Naive thymus-derived CD4-positive, alpha-beta T cell (primary cell): ENCODE data around the gene RIPOR3. TPM values are rescaled to one million over a fixed set of nuclear protein-coding genes. Genes with fewer than 3 reads are reported as not detected.

ENCODE experiments used
- ATAC-seq: fragments of 150-1000 bp; cut with Tn5 transposase; 2 replicates; pipeline ENCODE4 v1.10.0; 2021; ENCODE audit warnings: mild to moderate bottlenecking, moderate library complexity
- CTCF ChIA-PET: fragments of 350-600 bp; sonication (Branson Sonifier 250); formaldehyde crosslinking; loops from one replicate; lab custom pipeline; 2021; ENCODE audit warnings: antibody characterized with exemption; lab: Charles Lee
- POLR2A ChIA-PET: fragments of 350-600 bp; sonication (Branson Sonifier 250); formaldehyde crosslinking; loops from one replicate; lab custom pipeline; 2021; ENCODE audit warnings: antibody characterized with exemption, inconsistent platforms; lab: Charles Lee
- DNase-seq, 9 donors: peaks; one replicate each; pipeline versions ENCODE4 v3.0.0 to v3.0.0-alpha.2; 2020 to 2022; ENCODE audit warnings: mixed read lengths in 1 of 9
- H3K27ac ChIP-seq: one replicate; pipeline ENCODE4 v1.7.0; 2013; ENCODE audit warnings: mild to moderate bottlenecking, low read depth, low read length, moderate library complexity
- H3K27me3 ChIP-seq, 2 donors: one replicate each; pipeline ENCODE4 v1.7.0; 2013; ENCODE audit warnings: low read length in 2 of 2, mild to moderate bottlenecking in 2 of 2, moderate library complexity in 2 of 2; ENCODE audit not compliant: control insufficient read depth in 2 of 2, insufficient read depth in 2 of 2
- H3K36me3 ChIP-seq, 3 experiments: 1 replicate in 2 of 3; 2 replicates in 1 of 3; pipeline ENCODE4 v1.7.0; 2013; ENCODE audit warnings: low read length in 3 of 3, mild to moderate bottlenecking in 3 of 3, moderate library complexity in 1 of 3; ENCODE audit not compliant: insufficient read depth in 3 of 3, control insufficient read depth in 2 of 3
- H3K4me1 ChIP-seq, 2 donors: one replicate each; pipeline ENCODE4 v1.7.0; 2013; ENCODE audit warnings: low read length in 2 of 2, mild to moderate bottlenecking in 2 of 2, moderate library complexity in 1 of 2; ENCODE audit not compliant: control insufficient read depth in 2 of 2, insufficient read depth in 2 of 2
- H3K4me3 ChIP-seq: 2 replicates; pipeline ENCODE4 v1.7.0; 2013; ENCODE audit warnings: mild to moderate bottlenecking, low read length
- H3K9me3 ChIP-seq, 3 experiments: 1 replicate in 2 of 3; 2 replicates in 1 of 3; pipeline ENCODE4 v1.7.0; 2013; ENCODE audit warnings: low read length in 3 of 3; ENCODE audit not compliant: control insufficient read depth in 2 of 3
- H3K27ac Mint-ChIP-seq, 9 donors: one replicate each; pipeline ENCODE4 v1.8.0; 2020 to 2022; ENCODE audit warnings: mixed read lengths in 9 of 9, mild to moderate bottlenecking in 8 of 9, moderate library complexity in 5 of 9, inconsistent platforms in 2 of 9
- H3K27me3 Mint-ChIP-seq, 5 donors: one replicate each; pipeline ENCODE4 v1.8.0; 2021 to 2022; ENCODE audit warnings: mixed read lengths in 5 of 5, mild to moderate bottlenecking in 1 of 5
- H3K36me3 Mint-ChIP-seq, 5 donors: one replicate each; pipeline ENCODE4 v1.8.0; 2020 to 2022; ENCODE audit warnings: mixed read lengths in 5 of 5, mild to moderate bottlenecking in 3 of 5, inconsistent platforms in 1 of 5
- H3K4me1 Mint-ChIP-seq, 7 donors: one replicate each; pipeline ENCODE4 v1.8.0; 2020 to 2022; ENCODE audit warnings: mixed read lengths in 7 of 7, mild to moderate bottlenecking in 3 of 7, inconsistent platforms in 1 of 7
- H3K4me3 Mint-ChIP-seq, 10 donors: one replicate each; pipeline ENCODE4 v1.8.0; 2020 to 2022; ENCODE audit warnings: mild to moderate bottlenecking in 10 of 10, mixed read lengths in 10 of 10, moderate library complexity in 6 of 10, inconsistent platforms in 2 of 10
- H3K9me3 Mint-ChIP-seq, 11 donors: one replicate each; pipeline ENCODE4 v1.8.0; 2020 to 2022; ENCODE audit warnings: mixed read lengths in 11 of 11, mild to moderate bottlenecking in 4 of 11, inconsistent platforms in 1 of 11, moderate library complexity in 1 of 11
- intact Hi-C, 2 donors: fragments of 100-400 bp; cut with micrococcal nuclease; formaldehyde crosslinking; loops; one replicate each; pipeline ENCODE4 v1.15.1; 2023
- polyA plus RNA-seq, 2 donors: library from polyadenylated mRNA; unstranded; fragments of 300-500 nt; fragmentation: Illumina TruSeq; gene quantifications; one replicate each; pipeline ENCODE4 v1.2.3, GENCODE V29; 2021
- total RNA-seq, 6 experiments: library from RNA in 5 of 6; stranded (reverse) in 5 of 6; gene quantifications; 1 replicate in 5 of 6; 2 replicates in 1 of 6; pipeline ENCODE4 v1.2.3 and lab custom pipeline; 2021 to 2026

RIPOR3 gene
- total and polyA plus RNA-seq, 7 experiments from 2014 or later = 0.27 to 1.7 (median 0.80) TPM; not detected in 3

DNA sequence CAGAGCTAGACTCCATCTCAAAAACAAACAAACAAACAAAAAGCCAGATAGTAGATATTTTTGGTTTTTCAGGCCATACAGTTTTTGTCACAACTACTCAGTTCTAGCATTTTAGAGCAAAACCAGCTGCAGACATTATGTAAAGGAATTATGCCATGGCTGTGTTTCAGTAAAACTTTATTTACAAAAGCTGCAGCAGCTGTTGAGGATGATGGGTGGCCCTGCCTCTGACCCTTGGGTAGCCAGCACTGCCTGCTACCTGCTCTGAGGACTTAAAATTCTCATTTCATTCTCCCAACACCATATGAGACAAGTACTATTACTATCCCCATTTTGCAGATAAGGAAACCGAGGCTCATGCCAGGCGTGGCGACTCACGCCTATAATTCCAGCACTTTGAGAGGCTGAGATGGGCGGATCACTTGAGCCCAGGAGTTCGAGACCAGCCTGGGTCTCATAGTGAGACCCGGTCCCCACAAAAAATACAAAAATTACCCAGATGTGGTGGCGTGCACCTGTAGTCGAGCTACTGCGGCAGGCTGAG, 56.3 kb downstream of the RIPOR3 start:
- no peaks in the 10 kb centered on the region for H3K27me3 ChIP-seq
- H3K9me3 ChIP-seq = no peaks in the 10 kb centered on the region
- POLR2A ChIA-PET = no interaction called here
- DNase-seq = no peak
- no peak overlapping the region for H3K4me3 ChIP-seq
- Mint-ChIP-seq H3K27me3 (peaks cover 0 to 9% (median 0%) of the 10 kb centered on the region in 5 donors), H3K9me3 (no peaks in the 10 kb centered on the region), H3K36me3 (no peaks in the 10 kb centered on the region), H3K27ac (no peak overlapping the region), H3K4me1 (peaks cover 0 to 4% (median 0%) of the 10 kb centered on the region in 7 donors), H3K4me3 (no peak overlapping the region)
- intact Hi-C loops = no loop called here
- H3K4me1 ChIP-seq = no peaks in the 10 kb centered on the region
- H3K36me3 ChIP-seq = no peaks in the 10 kb centered on the region
- ATAC-seq = no peak
- CTCF ChIA-PET = no interaction called here
- no peak overlapping the region for H3K27ac ChIP-seq

DNA sequence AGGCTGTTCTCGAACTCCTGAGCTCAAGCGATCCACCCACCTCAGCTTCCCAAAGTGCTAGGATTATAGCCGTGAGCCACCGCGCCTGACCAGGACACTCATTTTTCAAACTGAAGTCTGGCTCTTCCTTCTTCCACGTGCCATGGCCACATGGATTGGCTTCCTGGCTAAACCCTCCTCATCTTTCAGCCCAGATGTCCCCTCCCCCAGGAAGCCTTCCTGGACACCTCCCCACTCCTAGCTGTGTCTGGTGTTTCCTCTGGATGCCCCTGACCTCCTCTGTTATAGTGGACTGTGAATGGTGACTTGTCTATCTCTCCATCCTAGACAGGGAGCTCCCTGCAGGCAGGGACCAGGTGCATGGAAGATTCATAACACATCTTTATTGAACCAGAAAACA, 57.2 kb downstream of the RIPOR3 start:
- no peak overlapping the region for H3K27ac Mint-ChIP-seq
- Histone ChIP-seq H3K9me3 (no peaks in the 10 kb centered on the region), H3K27ac (no peak overlapping the region), H3K36me3 (no peaks in the 10 kb centered on the region), H3K4me1 (no peaks in the 10 kb centered on the region), H3K4me3 (no peak overlapping the region), H3K27me3 (no peaks in the 10 kb centered on the region)
- peaks cover 0 to 4% (median 0%) of the 10 kb centered on the region in 7 donors for H3K4me1 Mint-ChIP-seq
- ChIA-PET POLR2A (no interaction called here), CTCF (interaction anchor here (0.8 to 1.0 kb wide), 2 partner anchors 429 to 691 kb away, joined by 3 read pairs; no protein-coding TSS in a partner anchor)
- intact Hi-C loops = no loop called here
- peaks cover 0 to 9% (median 0%) of the 10 kb centered on the region in 5 donors for H3K27me3 Mint-ChIP-seq
- no peak overlapping the region for H3K4me3 Mint-ChIP-seq
- ATAC-seq (no peak), DNase-seq (no peak)
- no peaks in the 10 kb centered on the region for H3K9me3 Mint-ChIP-seq
- H3K36me3 Mint-ChIP-seq = no peaks in the 10 kb centered on the region

DNA sequence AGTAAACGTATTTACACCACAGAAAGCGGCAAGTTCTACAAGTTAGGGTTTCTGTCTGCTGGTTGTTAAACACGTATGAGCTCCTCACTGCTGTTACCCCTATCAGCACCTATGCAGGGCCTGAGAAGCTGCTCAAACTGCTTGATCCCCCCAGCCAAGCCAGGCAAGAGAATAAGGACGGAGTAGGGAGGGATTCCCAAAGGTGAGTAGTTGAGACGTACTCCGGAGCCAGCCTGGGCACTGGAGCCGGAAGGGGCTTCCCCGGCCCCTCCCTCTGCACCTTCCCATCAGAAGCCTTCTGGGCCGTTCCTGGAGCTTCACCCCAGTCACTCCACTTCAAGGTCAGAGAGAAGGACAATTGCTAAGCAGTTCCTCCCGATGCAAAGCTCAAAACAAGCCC, 58.0 kb downstream of the RIPOR3 start:
- POLR2A ChIA-PET = no interaction called here
- intact Hi-C loops = no loop called here
- Mint-ChIP-seq H3K9me3 (no peaks in the 10 kb centered on the region), H3K27me3 (peaks cover 0 to 9% (median 0%) of the 10 kb centered on the region in 5 donors), H3K4me1 (peaks cover 0 to 4% (median 0%) of the 10 kb centered on the region in 7 donors), H3K4me3 (no peak overlapping the region), H3K27ac (no peak overlapping the region), H3K36me3 (no peaks in the 10 kb centered on the region)
- Histone ChIP-seq H3K27me3 (no peaks in the 10 kb centered on the region), H3K4me3 (no peak overlapping the region), H3K27ac (no peak overlapping the region), H3K4me1 (no peaks in the 10 kb centered on the region), H3K9me3 (no peaks in the 10 kb centered on the region), H3K36me3 (no peaks in the 10 kb centered on the region)
- DNase-seq = no peak
- no peak for ATAC-seq
- CTCF ChIA-PET = interaction anchor here (0.8 to 1.0 kb wide), 2 partner anchors 428 to 691 kb away, joined by 3 read pairs; no protein-coding TSS in a partner anchor

DNA sequence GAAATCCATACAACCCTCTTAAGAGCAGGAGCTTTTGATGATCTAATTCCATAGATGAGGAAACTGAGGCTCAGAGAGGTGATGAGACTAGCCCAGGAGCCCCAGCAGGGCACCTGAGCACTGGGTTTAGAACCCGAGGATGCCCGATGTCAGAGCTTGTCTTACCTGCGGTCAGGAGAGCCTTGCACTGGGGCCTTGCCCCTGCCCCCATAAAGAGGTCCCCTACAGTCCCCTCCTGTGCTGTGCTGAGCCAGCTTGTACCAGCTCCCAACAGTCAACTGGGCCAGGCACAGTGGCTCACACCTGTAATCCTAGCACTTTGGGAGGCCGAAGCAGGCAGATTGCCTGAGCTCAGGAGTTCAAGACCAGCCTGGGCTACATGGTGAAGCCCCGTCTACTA, 58.6 kb downstream of the RIPOR3 start:
- Histone ChIP-seq H3K27ac (no peak overlapping the region), H3K9me3 (no peaks in the 10 kb centered on the region), H3K4me3 (no peak overlapping the region), H3K27me3 (no peaks in the 10 kb centered on the region), H3K36me3 (no peaks in the 10 kb centered on the region), H3K4me1 (no peaks in the 10 kb centered on the region)
- peaks cover 0 to 9% (median 0%) of the 10 kb centered on the region in 5 donors for H3K27me3 Mint-ChIP-seq
- ChIA-PET POLR2A (no interaction called here), CTCF (no interaction called here)
- DNase-seq (no peak), ATAC-seq (no peak)
- peaks cover 0 to 4% (median 0%) of the 10 kb centered on the region in 7 donors for H3K4me1 Mint-ChIP-seq
- no peak overlapping the region for H3K27ac Mint-ChIP-seq
- intact Hi-C loops = no loop called here
- H3K9me3 Mint-ChIP-seq = no peaks in the 10 kb centered on the region
- H3K36me3 Mint-ChIP-seq = no peaks in the 10 kb centered on the region
- H3K4me3 Mint-ChIP-seq = no peak overlapping the region

DNA sequence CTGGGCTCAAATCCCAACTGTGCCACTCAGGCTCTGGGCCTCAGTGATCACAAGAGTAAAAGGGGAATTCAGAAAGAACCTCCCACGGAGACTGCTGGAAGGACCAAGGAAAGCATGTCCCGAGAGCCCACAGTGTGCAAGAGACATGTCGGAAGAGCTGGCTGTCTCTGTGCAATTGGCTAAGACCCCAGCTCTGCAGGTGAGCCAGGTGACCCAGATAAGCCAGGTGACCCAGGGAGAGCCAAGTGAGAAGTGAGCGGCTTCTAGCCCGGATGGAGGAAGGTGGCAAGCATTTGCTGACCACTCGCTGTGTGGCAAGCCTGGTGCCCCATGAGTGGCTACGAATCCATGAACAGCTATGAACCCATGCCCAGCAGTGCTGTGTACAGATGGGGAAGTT, 59.1 kb downstream of the RIPOR3 start:
- Mint-ChIP-seq H3K9me3 (no peaks in the 10 kb centered on the region), H3K36me3 (no peaks in the 10 kb centered on the region), H3K27ac (no peak overlapping the region), H3K4me3 (no peak overlapping the region), H3K4me1 (peaks cover 0 to 4% (median 0%) of the 10 kb centered on the region in 7 donors), H3K27me3 (peaks cover 0 to 9% (median 0%) of the 10 kb centered on the region in 5 donors)
- H3K36me3 ChIP-seq = no peaks in the 10 kb centered on the region
- ChIA-PET CTCF (no interaction called here), POLR2A (no interaction called here)
- no peaks in the 10 kb centered on the region for H3K4me1 ChIP-seq
- H3K27ac ChIP-seq = no peak overlapping the region
- no peaks in the 10 kb centered on the region for H3K9me3 ChIP-seq
- ATAC-seq (no peak), DNase-seq (no peak)
- no peak overlapping the region for H3K4me3 ChIP-seq
- intact Hi-C loops = no loop called here
- no peaks in the 10 kb centered on the region for H3K27me3 ChIP-seq

DNA sequence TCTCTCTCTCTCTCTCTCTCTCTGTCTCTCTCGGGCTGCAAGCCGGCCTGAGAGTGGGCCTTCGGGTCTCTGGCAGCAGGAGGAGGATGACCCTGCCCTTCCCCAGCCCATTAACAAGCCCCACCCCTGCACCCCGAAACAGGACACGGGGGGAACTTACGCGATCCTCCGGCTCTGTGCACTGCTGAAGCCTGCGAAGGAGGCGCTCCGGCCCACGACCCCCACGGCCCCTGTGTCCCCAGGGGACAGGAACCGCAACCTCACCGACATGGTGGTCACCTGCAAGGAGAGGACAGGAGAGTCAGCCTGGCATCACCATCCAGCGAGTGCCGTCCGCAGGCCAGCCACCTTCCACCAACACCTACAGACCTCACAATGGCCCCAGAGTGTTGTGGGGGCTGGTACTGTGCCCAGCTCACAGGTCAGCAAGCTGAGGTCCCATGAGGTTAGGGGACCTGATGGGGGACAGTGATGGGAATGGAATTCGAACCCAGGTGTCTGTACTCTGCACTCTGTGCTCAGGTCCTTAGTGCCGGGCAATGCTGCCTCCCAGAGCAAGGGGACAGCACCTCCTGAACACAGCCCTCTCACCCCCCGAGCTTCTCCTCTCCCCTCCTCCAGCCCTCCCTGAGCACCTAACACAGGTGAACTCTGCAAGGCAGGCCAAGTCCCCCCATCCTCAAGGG, 60.6 kb downstream of the RIPOR3 start:
- Mint-ChIP-seq H3K4me3 (no peak overlapping the region), H3K36me3 (no peaks in the 10 kb centered on the region), H3K9me3 (no peaks in the 10 kb centered on the region), H3K27me3 (peaks cover 0 to 9% (median 0%) of the 10 kb centered on the region in 5 donors), H3K27ac (no peak overlapping the region), H3K4me1 (peaks cover 0 to 4% (median 0%) of the 10 kb centered on the region in 7 donors)
- no peak overlapping the region for H3K27ac ChIP-seq
- no peaks in the 10 kb centered on the region for H3K9me3 ChIP-seq
- no peaks in the 10 kb centered on the region for H3K27me3 ChIP-seq
- H3K36me3 ChIP-seq = no peaks in the 10 kb centered on the region
- ATAC-seq (no peak), DNase-seq (no peak)
- POLR2A ChIA-PET = no interaction called here
- CTCF ChIA-PET = no interaction called here
- H3K4me3 ChIP-seq = no peak overlapping the region
- H3K4me1 ChIP-seq = no peaks in the 10 kb centered on the region
- intact Hi-C loops = no loop called here

DNA sequence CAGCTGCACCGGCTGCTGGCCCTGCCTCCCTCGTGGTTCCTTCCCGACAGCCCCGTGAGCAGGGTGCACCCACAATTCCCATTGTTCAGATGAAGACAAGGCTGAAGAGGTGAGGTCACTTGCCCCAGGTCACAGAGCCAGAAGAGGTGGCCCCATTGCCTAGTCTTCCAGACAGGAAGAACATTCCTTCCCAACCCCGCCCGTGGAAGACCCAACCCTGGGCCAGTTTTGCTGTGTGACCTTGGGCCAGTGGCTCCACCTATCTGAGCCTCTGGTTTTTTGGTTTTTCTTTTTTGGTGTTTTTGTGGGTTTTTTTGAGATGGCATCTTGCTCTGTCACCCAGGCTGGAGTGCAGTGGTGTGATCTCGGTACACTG, 61.7 kb downstream of the RIPOR3 start:
- ATAC-seq = no peak
- CTCF ChIA-PET = no interaction called here

More for the DNA sequence above, 61.7 kb downstream of the RIPOR3 start:
- no peak overlapping the region for H3K4me3 Mint-ChIP-seq
- H3K36me3 Mint-ChIP-seq = no peaks in the 10 kb centered on the region
- no peak overlapping the region for H3K27ac Mint-ChIP-seq
- H3K36me3 ChIP-seq = no peaks in the 10 kb centered on the region
- H3K4me1 Mint-ChIP-seq = no peaks in the 10 kb centered on the region
- H3K27me3 Mint-ChIP-seq = peaks cover 0 to 9% (median 0%) of the 10 kb centered on the region in 5 donors
- no peaks in the 10 kb centered on the region for H3K9me3 Mint-ChIP-seq
- POLR2A ChIA-PET = no interaction called here
- intact Hi-C loops = no loop called here
- no peak overlapping the region for H3K4me3 ChIP-seq
- DNase-seq = no peak
- no peaks in the 10 kb centered on the region for H3K9me3 ChIP-seq
- no peaks in the 10 kb centered on the region for H3K27me3 ChIP-seq
- no peaks in the 10 kb centered on the region for H3K4me1 ChIP-seq
- H3K27ac ChIP-seq = no peak overlapping the region
